ENCODE measurements around the gene CYB5RL. TPM values are rescaled to one million over a fixed set of nuclear protein-coding genes. Genes with fewer than 3 reads are reported as not detected.

CYB5RL gene
- total RNA-seq, 1 experiment from 2014 or later, result 12.9 TPM

GRCh38 chr1:54221867-54222484, 22.1 kb upstream of the CYB5RL start:
- DNase-seq, result no peak
- no peaks in the 10 kb centered on the region for H3K27me3 Mint-ChIP-seq (ENCODE audit: unreplicated experiment)
- no peak for TF ChIP-seq CTCF (IDR thresholded peaks at IDR 0.05; ENCODE audit: unreplicated experiment)
- CTCF ChIA-PET, result interaction anchor here (0.6 kb wide), 1 partner anchor 13 kb away, joined by 3 read pairs; no protein-coding TSS in a partner anchor
- no TSS peak for BruUV-seq (replicated peaks)
- no peak overlapping the region for H3K27ac Mint-ChIP-seq (ENCODE audit: unreplicated experiment)
- no peaks in the 10 kb centered on the region for H3K4me1 Mint-ChIP-seq (ENCODE audit: low read depth, unreplicated experiment)
- H3K36me3 Mint-ChIP-seq (ENCODE audit: insufficient read depth, unreplicated experiment), result peaks cover 38% of the 10 kb centered on the region
- H3K4me3 Mint-ChIP-seq (ENCODE audit: low read depth, unreplicated experiment), result no peak overlapping the region
- H3K9me3 Mint-ChIP-seq (ENCODE audit: low read depth, unreplicated experiment), result no peaks in the 10 kb centered on the region
- intact Hi-C loops (cut with micrococcal nuclease; ENCODE audit: unreplicated experiment), result no loop called here

- H3K36me3 Mint-ChIP-seq (ENCODE audit: insufficient read depth, unreplicated experiment), result peaks cover 38% of the 10 kb centered on the region
- H3K27ac Mint-ChIP-seq (ENCODE audit: unreplicated experiment), result no peak overlapping the region
- no peaks in the 10 kb centered on the region for H3K4me1 Mint-ChIP-seq (ENCODE audit: low read depth, unreplicated experiment)
- intact Hi-C loops (cut with micrococcal nuclease; ENCODE audit: unreplicated experiment), result no loop called here
- CTCF ChIA-PET, result no interaction called here
- no peaks in the 10 kb centered on the region for H3K9me3 Mint-ChIP-seq (ENCODE audit: low read depth, unreplicated experiment)
- no peak overlapping the region for H3K4me3 Mint-ChIP-seq (ENCODE audit: low read depth, unreplicated experiment)
- BruUV-seq (replicated peaks), result no TSS peak
- H3K27me3 Mint-ChIP-seq (ENCODE audit: unreplicated experiment), result no peaks in the 10 kb centered on the region
- no peak for DNase-seq
- no peak for TF ChIP-seq CTCF (IDR thresholded peaks at IDR 0.05; ENCODE audit: unreplicated experiment)
Measured at GRCh38 chr1:54221113-54221834, 21.4 kb upstream of the CYB5RL start.

- intact Hi-C loops (cut with micrococcal nuclease; ENCODE audit: unreplicated experiment), result no loop called here
- no TSS peak for BruUV-seq (replicated peaks)
- TF ChIP-seq CTCF (IDR thresholded peaks at IDR 0.05; ENCODE audit: unreplicated experiment), result no peak
- H3K36me3 Mint-ChIP-seq (ENCODE audit: insufficient read depth, unreplicated experiment), result peaks cover 33% of the 10 kb centered on the region
- H3K27me3 Mint-ChIP-seq (ENCODE audit: unreplicated experiment), result no peaks in the 10 kb centered on the region
- H3K9me3 Mint-ChIP-seq (ENCODE audit: low read depth, unreplicated experiment), result no peaks in the 10 kb centered on the region
- no peak overlapping the region for H3K27ac Mint-ChIP-seq (ENCODE audit: unreplicated experiment)
- H3K4me3 Mint-ChIP-seq (ENCODE audit: low read depth, unreplicated experiment), result no peak overlapping the region
- H3K4me1 Mint-ChIP-seq (ENCODE audit: low read depth, unreplicated experiment), result no peaks in the 10 kb centered on the region
- DNase-seq, result no peak
- CTCF ChIA-PET, result no interaction called here
Measured at GRCh38 chr1:54220004-54220811, 20.4 kb upstream of the CYB5RL start.

GRCh38 chr1:54219688-54220003, 19.8 kb upstream of the CYB5RL start:
- H3K4me1 Mint-ChIP-seq (ENCODE audit: low read depth, unreplicated experiment), result no peaks in the 10 kb centered on the region
- peaks cover 33% of the 10 kb centered on the region for H3K36me3 Mint-ChIP-seq (ENCODE audit: insufficient read depth, unreplicated experiment)
- no peak for TF ChIP-seq CTCF (IDR thresholded peaks at IDR 0.05; ENCODE audit: unreplicated experiment)
- no TSS peak for BruUV-seq (replicated peaks)
- no peaks in the 10 kb centered on the region for H3K27me3 Mint-ChIP-seq (ENCODE audit: unreplicated experiment)
- intact Hi-C loops (cut with micrococcal nuclease; ENCODE audit: unreplicated experiment), result no loop called here
- H3K9me3 Mint-ChIP-seq (ENCODE audit: low read depth, unreplicated experiment), result no peaks in the 10 kb centered on the region
- CTCF ChIA-PET, result no interaction called here
- H3K27ac Mint-ChIP-seq (ENCODE audit: unreplicated experiment), result no peak overlapping the region
- no peak for DNase-seq
- no peak overlapping the region for H3K4me3 Mint-ChIP-seq (ENCODE audit: low read depth, unreplicated experiment)
